Measurements from ENCODE around the gene ATP2B3. TPM values are rescaled to one million over a fixed set of nuclear protein-coding genes. Genes with fewer than 3 reads are reported as not detected.

Gene ATP2B3
- total and polyA plus RNA-seq, 10 of the 15 experiments (the other 5 are each of a cell fraction or from before 2014, with no cell fraction given): 0.01 TPM; not detected in 9

- DNase-seq (ENCODE audit: low read depth, low spot score): no peak
- in situ Hi-C loops (cut with MboI): no loop called here
- POLR2A ChIA-PET: no interaction called here
Measured at GRCh38 chrX:153628665-153629064, 111.2 kb downstream of the ATP2B3 start.

More at GRCh38 chrX:153628665-153629064, 111.2 kb downstream of the ATP2B3 start:
- 33% methylated on average over 10 of the region's 12 CpGs for WGBS (ENCODE audit: insufficient coverage, insufficient replicate concordance, low lambda C conversion rate, missing lambda C conversion rate)
- H3K4me1 ChIP-seq (ENCODE audit: control insufficient read depth, insufficient read depth, low read length): no peaks in the 10 kb centered on the region
- CTCF ChIA-PET: no interaction called here
- TF ChIP-seq EGR1 (IDR thresholded peaks at IDR 0.05; ENCODE audit: borderline replicate concordance in 1 of 2, low read depth in 2 of 2, low read length in 2 of 2) (no peak), ZBTB33 (IDR thresholded peaks at IDR 0.05) (no peak), ETV6 (conservative IDR thresholded peaks at IDR 0.05 in 1 of 2, IDR thresholded peaks at IDR 0.05 in 1 of 2; ENCODE audit: borderline replicate concordance in 1 of 2, low read depth in 1 of 2) (no peak), CEBPZ (IDR thresholded peaks at IDR 0.05; ENCODE audit: low read depth, low read length) (no peak)
- SMC1A ChIA-PET (ENCODE audit: uncharacterized antibody, unreplicated experiment): no interaction called here
- H3K4me3 ChIP-seq: no peak overlapping the region
- no peaks in the 10 kb centered on the region for H3K79me2 ChIP-seq (ENCODE audit: control insufficient read depth, insufficient read depth, low read length)
- RAD21 ChIA-PET (ENCODE audit: unreplicated experiment): no interaction called here
- H3K9me3 ChIP-seq (replicated peaks; ENCODE audit: control insufficient read depth, insufficient read depth, low read length): no peaks in the 10 kb centered on the region; the same call in 2 of the 3 replicates
- no peaks in the 10 kb centered on the region for H3K36me3 ChIP-seq (ENCODE audit: control insufficient read depth in 2 of 2, insufficient read depth in 2 of 2, low read length in 1 of 2)
- ATAC-seq (no peak), FAIRE-seq (no peak)
- no TSS peak for BruUV-seq (replicated peaks)
- H3K9ac ChIP-seq (ENCODE audit: control insufficient read depth, insufficient read depth, low read length): no peak overlapping the region
- H3K27ac ChIP-seq (ENCODE audit: control insufficient read depth, insufficient read depth): no peak overlapping the region
- no peaks in the 10 kb centered on the region for H3K27me3 ChIP-seq (replicated peaks in 1 of 2; ENCODE audit: control insufficient read depth in 2 of 2, insufficient read depth in 2 of 2, low read length in 1 of 2)
- intact Hi-C loops (cut with micrococcal nuclease; ENCODE audit: unreplicated experiment): no loop called here
- no peaks in the 10 kb centered on the region for H4K20me1 ChIP-seq (ENCODE audit: control insufficient read depth, insufficient read depth)
- no peak overlapping the region for H3K4me2 ChIP-seq (ENCODE audit: control insufficient read depth, insufficient read depth)
- no peak overlapping the region for H2AFZ ChIP-seq (ENCODE audit: control insufficient read depth, low read depth, low read length)

Data from GM12878 (cell line).